ENCODE measurements around the gene PGRMC1. TPM values are rescaled to one million over a fixed set of nuclear protein-coding genes. Genes with fewer than 3 reads are reported as not detected.
"Not testable (repeated sequence)": the region's sequence is repeated elsewhere in the genome, so short reads cannot be mapped to it uniquely, and the experiment has no call there.

Gene PGRMC1
- total RNA-seq, 1 experiment from 2014 or later = 177 TPM

- ChIA-PET CTCF (no interaction called here), POLR2A (no interaction called here)
- Mint-ChIP-seq H3K27me3 (ENCODE audit: low read depth) (no peaks in the 10 kb centered on the region; the same call in 1 of the 2 replicates), H3K27ac (no peak overlapping the region), H3K4me3 (no peak overlapping the region), H3K4me1 (no peaks in the 10 kb centered on the region), H3K36me3 (peaks cover 4% of the 10 kb centered on the region; the same call in 1 of the 2 replicates), H3K9me3 (peaks cover 4% of the 10 kb centered on the region)
- no peak for ATAC-seq
- DNase-seq (ENCODE audit: low spot score) = no peak
- TF ChIP-seq MXD4 (CRISPR knock-in tag; IDR thresholded peaks at IDR 0.05; ENCODE audit: borderline replicate concordance) = no peak
- no peak for TF ChIP-seq ZBTB43 (CRISPR knock-in tag; IDR thresholded peaks at IDR 0.05)
- TF ChIP-seq MYBL2 (CRISPR knock-in tag; IDR thresholded peaks at IDR 0.05) = no peak
- TF ChIP-seq, protein P1, sequence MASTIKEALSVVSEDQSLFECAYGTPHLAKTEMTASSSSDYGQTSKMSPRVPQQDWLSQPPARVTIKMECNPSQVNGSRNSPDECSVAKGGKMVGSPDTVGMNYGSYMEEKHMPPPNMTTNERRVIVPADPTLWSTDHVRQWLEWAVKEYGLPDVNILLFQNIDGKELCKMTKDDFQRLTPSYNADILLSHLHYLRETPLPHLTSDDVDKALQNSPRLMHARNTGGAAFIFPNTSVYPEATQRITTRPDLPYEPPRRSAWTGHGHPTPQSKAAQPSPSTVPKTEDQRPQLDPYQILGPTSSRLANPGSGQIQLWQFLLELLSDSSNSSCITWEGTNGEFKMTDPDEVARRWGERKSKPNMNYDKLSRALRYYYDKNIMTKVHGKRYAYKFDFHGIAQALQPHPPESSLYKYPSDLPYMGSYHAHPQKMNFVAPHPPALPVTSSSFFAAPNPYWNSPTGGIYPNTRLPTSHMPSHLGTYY (CRISPR knock-in tag; IDR thresholded peaks at IDR 0.05) = no peak
- no peak for TF ChIP-seq SP1 (CRISPR knock-in tag; conservative IDR thresholded peaks at IDR 0.05)
- no peak for TF ChIP-seq AR (CRISPR knock-in tag; IDR thresholded peaks at IDR 0.05)
Measured at GRCh38 chrX:119208401-119209057, 27.6 kb upstream of the PGRMC1 start.

DNA sequence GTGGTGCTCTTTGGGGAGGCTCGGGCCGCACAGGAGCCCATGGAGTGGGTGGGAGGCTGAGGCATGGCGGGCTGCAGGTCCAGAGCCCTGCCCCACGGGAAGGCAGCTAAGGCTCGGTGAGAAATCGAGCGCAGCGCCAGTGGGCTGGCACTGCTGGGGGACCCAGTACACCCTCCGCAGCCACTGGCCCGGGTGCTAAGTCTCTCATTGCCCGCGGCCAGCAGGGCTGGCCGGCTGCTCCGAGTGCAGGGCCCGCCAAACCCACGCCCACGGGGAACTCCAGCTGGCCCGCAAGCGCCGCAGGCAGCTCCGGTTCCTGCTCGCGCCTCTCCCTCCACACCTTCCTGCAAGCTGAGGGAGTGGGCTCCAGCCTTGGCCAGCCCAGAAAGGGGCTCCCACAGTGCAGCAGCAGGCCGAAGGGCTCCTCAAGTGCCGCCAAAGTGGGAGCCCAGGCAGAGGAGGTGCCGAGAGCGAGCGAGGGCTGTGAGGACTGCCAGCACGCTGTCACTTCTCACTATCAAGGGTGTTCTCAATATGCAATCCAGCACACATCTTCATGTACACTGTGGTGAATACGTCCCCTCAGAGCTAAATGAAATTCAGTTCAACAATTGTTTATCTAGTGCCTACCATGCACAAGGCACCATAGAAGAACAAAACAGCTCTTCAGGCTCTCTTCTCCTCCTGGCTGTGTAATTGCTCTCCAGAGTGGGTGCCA lies 25.0 kb upstream of the PGRMC1 start:
- H3K9me3 Mint-ChIP-seq, POLR2A ChIA-PET: not testable (repeated sequence)

DNA sequence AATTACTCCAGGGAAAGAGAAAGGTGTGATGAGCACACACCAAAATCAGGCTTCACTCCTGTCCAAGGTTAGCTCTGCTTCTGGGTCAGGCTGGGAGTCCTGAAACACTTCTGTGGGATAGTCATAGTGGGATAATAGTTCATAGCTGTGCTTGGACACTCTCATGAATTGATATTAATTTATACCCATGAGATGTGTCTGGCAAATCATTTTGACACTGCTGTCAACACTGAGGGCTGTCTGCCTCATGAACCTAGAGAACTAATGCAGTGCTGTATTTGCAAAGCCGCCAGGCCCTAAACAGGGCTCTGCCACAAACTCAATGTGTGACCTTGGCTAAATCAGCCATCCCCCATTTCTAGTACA lies 24.5 kb upstream of the PGRMC1 start:
- ChIA-PET POLR2A (interaction anchor here (0.6 kb wide), 1 partner anchor 1037 kb away, joined by 4 read pairs; no protein-coding TSS in a partner anchor), CTCF (no interaction called here)
- Mint-ChIP-seq H3K36me3 (peaks cover 4% of the 10 kb centered on the region; the same call in 1 of the 2 replicates), H3K4me1 (no peaks in the 10 kb centered on the region), H3K27me3 (ENCODE audit: low read depth) (no peaks in the 10 kb centered on the region; the same call in 1 of the 2 replicates), H3K9me3 (peaks cover 4% of the 10 kb centered on the region), H3K4me3 (no peak overlapping the region), H3K27ac (no peak overlapping the region)
- DNase-seq (ENCODE audit: low spot score) (no peak), ATAC-seq (no peak)
- no peak for TF ChIP-seq ESRRA (CRISPR knock-in tag; IDR thresholded peaks at IDR 0.05; ENCODE audit: borderline replicate concordance)
- TF ChIP-seq ARID4B (CRISPR knock-in tag; IDR thresholded peaks at IDR 0.05; ENCODE audit: borderline replicate concordance) = no peak
- TF ChIP-seq NR1H2 (CRISPR knock-in tag; IDR thresholded peaks at IDR 0.05) = no peak
- TF ChIP-seq ZNF396 (CRISPR knock-in tag; IDR thresholded peaks at IDR 0.05; ENCODE audit: borderline replicate concordance) = no peak
- TF ChIP-seq ZNF416 (CRISPR knock-in tag; IDR thresholded peaks at IDR 0.05) = no peak
- TF ChIP-seq, protein P2, sequence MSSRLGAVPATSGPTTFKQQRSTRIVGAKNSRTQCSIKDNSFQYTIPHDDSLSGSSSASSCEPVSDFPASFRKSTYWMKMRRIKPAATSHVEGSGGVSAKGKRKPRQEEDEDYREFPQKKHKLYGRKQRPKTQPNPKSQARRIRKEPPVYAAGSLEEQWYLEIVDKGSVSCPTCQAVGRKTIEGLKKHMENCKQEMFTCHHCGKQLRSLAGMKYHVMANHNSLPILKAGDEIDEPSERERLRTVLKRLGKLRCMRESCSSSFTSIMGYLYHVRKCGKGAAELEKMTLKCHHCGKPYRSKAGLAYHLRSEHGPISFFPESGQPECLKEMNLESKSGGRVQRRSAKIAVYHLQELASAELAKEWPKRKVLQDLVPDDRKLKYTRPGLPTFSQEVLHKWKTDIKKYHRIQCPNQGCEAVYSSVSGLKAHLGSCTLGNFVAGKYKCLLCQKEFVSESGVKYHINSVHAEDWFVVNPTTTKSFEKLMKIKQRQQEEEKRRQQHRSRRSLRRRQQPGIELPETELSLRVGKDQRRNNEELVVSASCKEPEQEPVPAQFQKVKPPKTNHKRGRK (CRISPR knock-in tag; IDR thresholded peaks at IDR 0.05; ENCODE audit: borderline replicate concordance) = no peak
- TF ChIP-seq TEAD1 (CRISPR knock-in tag; IDR thresholded peaks at IDR 0.05) = no peak
- TF ChIP-seq SMAD3 (CRISPR knock-in tag; IDR thresholded peaks at IDR 0.05; ENCODE audit: borderline replicate concordance) = no peak
- TF ChIP-seq ATF6 (CRISPR knock-in tag; IDR thresholded peaks at IDR 0.05) = no peak
- no peak for TF ChIP-seq MXD4 (CRISPR knock-in tag; IDR thresholded peaks at IDR 0.05; ENCODE audit: borderline replicate concordance)

More for the DNA sequence above, 25.0 kb upstream of the PGRMC1 start:
- H3K4me3 Mint-ChIP-seq; H3K27me3 Mint-ChIP-seq (ENCODE audit: low read depth); CTCF ChIA-PET; H3K4me1 Mint-ChIP-seq; ATAC-seq; H3K27ac Mint-ChIP-seq; DNase-seq (ENCODE audit: low spot score); H3K36me3 Mint-ChIP-seq: not testable (repeated sequence)

Measured in WTC11 (cell line).